HG02759 (cell line): ENCODE data around the gene TMX4.
A peak's percentile ranks its signal among the peaks of the same experiment; 100 is the strongest.
"Not testable (repeated sequence)": the region's sequence is repeated elsewhere in the genome, so short reads cannot be mapped to it uniquely, and the experiment has no call there.

ENCODE experiments used
- ATAC-seq: cut with Tn5 transposase; IDR thresholded peaks from one replicate; pipeline ENCODE4 v1.9.1; 2021; ENCODE audit warnings: mild to moderate bottlenecking, moderate library complexity; ENCODE audit not compliant: unreplicated experiment

Gene TMX4

GRCh38 chr20:7974785-7975435 is 44.7 kb downstream of the TMX4 start:
- no peak for ATAC-seq

- ATAC-seq, result no peak
Measured at GRCh38 chr20:7971536-7972280, 47.9 kb downstream of the TMX4 start.

GRCh38 chr20:7967199-7967844 is 52.2 kb downstream of the TMX4 start:
- ATAC-seq, result no peak

- ATAC-seq, result no peak
Measured at GRCh38 chr20:7966176-7966575, 53.4 kb downstream of the TMX4 start.

- ATAC-seq, result no peak
Measured at GRCh38 chr20:7959484-7959883, 60.1 kb downstream of the TMX4 start.

GRCh38 chr20:7956561-7956960 is 63.0 kb downstream of the TMX4 start:
- ATAC-seq, result not testable (repeated sequence)

GRCh38 chr20:7950387-7950786 is 69.2 kb downstream of the TMX4 start:
- ATAC-seq, result no peak

- ATAC-seq, result no peak
Measured at GRCh38 chr20:7943891-7944290, 75.7 kb downstream of the TMX4 start.

- ATAC-seq, result no peak
Measured at GRCh38 chr20:7940341-7940740, 79.2 kb downstream of the TMX4 start, which contains the start of gene HAO1. Gene HAO1 (minus strand): TSS chr20:7940458. CDS start chr20:7940422, 36 bp downstream.

- no peak for ATAC-seq
Measured at GRCh38 chr20:7939663-7940062, 79.9 kb downstream of the TMX4 start.

- no peak for ATAC-seq
Measured at GRCh38 chr20:7938058-7938457, 81.5 kb downstream of the TMX4 start.

- ATAC-seq, result no peak
Measured at GRCh38 chr20:7937328-7937727, 82.2 kb downstream of the TMX4 start.

- peak; percentile 49 for ATAC-seq
Measured at GRCh38 chr20:7935027-7935551, 84.5 kb downstream of the TMX4 start.

GRCh38 chr20:7933346-7933745 is 86.2 kb downstream of the TMX4 start:
- ATAC-seq, result no peak

- ATAC-seq, result no peak
Measured at GRCh38 chr20:7930343-7930742, 89.2 kb downstream of the TMX4 start.
